Measurements from ENCODE around the gene SARS1.
A peak's percentile ranks its signal among the peaks of the same experiment; 100 is the strongest.

The SARS1 gene

DNA sequence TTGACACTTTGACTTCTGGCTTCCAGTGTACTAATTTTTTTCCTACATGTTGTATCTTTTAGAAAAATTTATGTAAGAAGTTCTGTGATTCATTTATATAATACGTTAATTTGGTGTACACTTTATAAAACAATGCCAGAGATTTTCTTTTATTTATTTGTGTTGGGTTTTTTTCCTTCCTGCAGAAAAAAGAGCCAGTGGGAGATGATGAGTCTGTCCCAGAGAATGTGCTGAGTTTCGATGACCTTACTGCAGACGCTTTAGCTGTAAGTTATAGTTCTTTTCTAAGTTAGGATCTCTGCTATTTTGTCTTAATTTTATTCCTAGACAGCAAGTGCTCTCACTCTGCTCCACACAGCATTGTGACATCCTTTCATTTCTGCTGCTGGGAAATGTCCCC lies 14.4 kb downstream of the SARS1 start:
- DNase-seq (ENCODE audit: low read depth in 2 of 2): no peak

DNA sequence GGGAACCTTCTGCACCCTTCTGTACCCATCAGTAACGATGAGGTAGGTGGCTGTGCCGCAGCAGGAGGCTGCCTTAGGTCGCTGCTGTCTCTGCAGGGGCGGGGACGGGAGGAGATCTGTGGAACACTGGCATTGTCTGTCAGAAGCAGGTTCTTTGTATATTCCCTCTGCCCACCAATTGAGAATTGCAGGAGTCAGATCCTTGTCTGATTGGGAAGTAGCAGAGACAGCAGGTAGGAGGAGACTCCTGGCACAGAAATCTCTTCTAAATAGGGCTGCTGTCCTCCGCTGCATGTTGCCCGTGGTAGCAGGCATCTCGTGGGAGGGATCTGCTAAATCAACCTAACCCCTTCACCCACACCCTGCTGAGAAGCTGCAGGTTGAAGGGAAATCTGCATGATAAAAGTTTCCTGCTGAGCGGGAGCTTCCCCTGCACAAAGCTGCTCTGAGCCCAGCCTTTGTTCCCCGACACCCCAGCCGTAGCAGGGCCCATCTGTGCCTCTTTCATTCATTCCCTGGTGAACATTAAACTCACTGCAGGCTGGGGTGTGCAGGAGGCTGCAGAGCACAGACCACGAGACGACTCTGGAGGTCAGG lies 15.9 kb downstream of the SARS1 start:
- no peak for DNase-seq (ENCODE audit: low read depth in 2 of 2)

DNA sequence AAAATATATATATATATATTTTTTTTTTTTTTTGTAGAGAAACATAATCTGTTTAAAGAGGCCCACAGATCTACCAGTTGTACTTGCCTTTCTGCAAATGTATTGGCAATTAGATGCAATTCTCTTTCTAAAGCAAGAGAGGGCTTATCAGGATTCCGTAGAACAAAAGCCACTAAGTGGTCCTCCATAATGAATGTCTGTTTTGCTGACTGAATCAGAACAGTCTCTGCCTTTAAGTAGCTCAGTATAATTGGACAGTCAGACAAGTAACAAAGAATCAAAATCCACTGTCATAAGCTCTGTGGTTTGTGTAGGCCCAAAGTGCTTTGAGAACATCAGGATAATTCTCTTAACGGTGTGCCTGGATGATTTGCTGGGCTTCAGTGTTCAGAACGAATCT lies 17.3 kb downstream of the SARS1 start:
- DNase-seq (ENCODE audit: low read depth in 2 of 2): no peak

DNA sequence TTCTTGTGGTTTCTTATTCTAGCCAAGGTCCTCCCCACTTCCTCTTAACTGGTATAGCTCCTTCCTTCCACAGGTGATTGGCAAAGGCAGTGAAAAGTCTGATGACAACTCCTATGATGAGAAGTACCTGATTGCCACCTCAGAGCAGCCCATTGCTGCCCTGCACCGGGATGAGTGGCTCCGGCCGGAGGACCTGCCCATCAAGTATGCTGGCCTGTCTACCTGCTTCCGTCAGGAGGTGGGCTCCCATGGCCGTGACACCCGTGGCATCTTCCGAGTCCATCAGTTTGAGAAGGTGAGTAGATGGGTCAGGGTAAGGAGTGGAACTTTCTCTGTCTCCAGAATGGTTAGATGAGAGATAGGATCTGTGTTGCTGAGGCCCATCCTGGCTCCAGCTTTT lies 21.4 kb downstream of the SARS1 start:
- DNase-seq (ENCODE audit: low read depth in 2 of 2): no peak

DNA sequence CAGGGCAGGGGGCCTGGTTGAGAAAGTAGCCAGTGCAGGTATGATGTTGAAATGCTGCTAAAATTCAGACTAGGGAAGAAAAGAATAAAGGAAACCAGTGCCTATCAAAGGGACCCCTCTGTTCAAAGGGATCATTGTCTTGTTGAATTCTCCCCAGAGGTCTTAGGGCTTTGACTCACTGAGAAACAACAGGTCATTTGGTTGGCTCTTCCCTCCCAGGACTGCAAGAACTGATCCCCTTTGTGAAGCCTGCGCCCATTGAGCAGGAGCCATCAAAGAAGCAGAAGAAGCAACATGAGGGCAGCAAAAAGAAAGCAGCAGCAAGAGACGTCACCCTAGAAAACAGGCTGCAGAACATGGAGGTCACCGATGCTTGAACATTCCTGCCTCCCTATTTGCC lies 23.8 kb downstream of the SARS1 start:
- no peak for DNase-seq (ENCODE audit: low read depth in 2 of 2)

DNA sequence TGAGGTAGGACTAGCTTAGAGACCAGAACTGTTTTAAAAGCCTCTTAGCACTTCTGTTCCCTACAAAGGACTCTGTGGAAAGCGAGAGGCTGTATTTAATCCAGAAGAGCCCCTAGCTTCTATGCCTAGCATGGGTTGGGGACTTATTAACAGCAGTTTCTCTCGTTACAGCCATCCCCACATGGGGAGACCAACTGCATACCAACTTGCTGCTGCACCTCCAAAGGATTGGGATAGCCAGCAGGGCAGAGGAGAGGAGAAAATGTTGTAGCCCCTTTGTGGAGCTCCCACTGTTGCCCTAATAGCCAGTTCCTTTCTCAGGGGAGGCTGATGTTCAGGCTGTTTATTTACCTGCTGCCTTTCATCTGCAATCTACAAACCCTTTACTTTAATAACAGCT lies 24.7 kb downstream of the SARS1 start:
- no peak for DNase-seq (ENCODE audit: low read depth in 2 of 2)

DNA sequence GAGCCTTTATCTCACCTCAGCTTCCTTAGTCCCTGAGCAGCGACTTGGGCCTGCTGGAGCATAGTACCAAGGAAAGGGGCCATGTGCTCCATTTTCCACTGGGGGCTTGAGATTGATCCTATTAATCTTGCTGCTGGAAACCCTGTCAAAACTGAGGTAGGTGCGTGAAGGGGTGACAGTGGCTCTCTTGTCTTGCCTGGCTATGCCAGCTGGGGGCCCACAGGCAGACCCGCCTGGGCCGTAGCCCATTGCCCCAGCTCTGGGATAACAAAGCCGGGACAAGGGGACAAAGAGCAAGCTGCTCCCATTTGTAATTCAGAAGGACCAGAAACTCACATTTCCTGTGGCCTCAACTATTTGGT lies 25.3 kb downstream of the SARS1 start:
- no peak for DNase-seq (ENCODE audit: low read depth in 2 of 2)

DNA sequence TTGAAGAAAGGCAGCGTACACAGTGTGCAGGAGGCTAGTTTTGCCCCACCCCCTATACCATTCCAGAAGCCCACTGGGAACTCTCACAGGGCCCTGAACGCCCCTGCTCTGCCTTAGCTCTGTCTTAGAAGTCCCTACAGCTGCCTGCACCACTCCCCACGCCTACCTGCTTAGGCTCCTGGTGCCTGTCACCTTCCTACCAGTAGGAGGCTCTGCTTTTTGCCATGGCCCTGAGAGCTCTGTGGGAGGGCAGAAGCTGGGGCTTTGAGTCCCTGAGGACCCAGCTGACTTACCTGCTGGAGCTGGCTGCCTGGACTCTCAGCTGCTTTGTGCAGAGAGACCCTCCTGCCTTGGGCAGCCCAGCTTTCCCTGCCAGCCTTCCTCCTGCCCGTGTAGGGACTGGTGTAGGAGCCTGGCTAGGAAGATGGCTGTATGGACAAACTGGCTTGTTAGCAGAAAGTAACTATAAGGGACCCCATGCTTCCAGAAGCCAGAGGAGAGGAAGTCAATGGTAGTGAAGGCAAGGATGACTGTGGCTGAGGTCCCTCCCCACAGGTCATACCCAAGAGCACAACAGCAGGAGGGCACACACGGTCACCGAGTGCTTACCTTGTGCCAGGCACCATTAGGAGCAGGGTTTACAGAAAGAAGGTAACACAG lies 25.8 kb downstream of the SARS1 start:
- DNase-seq (ENCODE audit: low read depth in 2 of 2): no peak

DNA sequence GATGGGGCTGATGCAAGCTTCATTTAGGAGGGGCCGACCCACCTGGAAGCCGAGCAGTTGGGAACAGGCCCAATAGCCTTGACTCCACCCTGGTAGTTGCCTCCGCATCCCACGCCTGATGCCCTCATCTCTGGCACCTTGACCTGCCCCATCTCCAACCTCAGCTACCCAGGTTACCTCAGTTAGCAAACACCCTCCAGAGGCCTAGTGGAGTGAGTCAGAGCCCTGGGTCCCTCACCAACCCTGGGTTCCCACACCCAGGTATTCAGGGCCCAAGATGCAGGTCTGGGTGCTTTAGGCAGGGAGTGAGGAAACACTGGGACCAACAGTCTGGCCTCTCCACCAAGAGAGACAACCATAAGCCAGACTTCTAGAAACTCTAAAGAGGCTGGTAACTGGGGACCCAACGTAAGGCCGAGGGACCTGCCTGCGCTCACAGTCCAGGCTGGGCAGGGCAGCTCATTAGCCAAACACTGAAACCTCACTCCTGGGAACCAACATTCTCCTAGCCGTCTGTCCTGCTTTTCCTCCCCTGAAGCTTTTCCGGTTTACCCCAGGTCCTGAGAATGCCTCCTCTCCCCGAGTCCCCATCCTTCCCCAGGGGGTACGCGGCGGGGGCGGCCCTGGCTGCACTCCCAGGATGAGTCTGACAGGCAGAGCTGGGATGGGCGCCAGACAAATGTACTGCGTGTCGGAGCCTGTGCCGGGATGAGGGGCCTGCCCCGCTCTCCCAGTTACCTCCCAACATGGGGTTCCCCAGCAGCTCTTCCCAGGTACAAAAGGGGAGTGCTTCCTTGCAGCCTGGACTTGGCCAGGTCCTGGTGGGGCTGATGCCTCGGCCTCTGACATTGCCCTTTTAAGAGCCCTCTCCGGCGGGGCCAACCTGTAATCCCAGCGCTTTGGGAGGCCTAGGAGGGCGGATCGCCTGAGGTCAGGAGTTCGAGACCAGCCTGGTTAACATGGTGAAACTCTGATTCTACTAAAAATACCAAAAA lies 26.7 kb downstream of the SARS1 start:
- no peak for DNase-seq (ENCODE audit: low read depth in 2 of 2)

DNA sequence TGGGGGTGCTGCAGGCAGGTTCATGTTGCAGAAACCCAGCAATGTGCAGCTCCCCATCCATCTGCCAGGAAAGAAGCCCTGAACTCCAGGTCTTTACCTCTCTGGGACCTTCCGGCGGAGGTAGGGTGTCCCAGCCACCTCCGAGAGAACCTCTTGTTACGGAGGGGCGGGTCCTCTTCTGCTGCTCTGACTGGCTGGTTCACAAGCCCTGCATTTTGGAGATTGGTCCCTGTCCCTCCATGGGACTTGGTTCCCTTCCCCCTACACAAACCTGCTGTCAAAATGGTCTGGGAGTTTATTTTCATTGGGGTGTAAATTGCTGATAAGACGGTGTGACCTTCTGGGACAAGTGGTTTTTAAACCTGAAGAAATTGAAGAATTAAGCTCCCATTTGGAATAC lies 27.6 kb downstream of the SARS1 start:
- DNase-seq (ENCODE audit: low read depth in 2 of 2): no peak

DNA sequence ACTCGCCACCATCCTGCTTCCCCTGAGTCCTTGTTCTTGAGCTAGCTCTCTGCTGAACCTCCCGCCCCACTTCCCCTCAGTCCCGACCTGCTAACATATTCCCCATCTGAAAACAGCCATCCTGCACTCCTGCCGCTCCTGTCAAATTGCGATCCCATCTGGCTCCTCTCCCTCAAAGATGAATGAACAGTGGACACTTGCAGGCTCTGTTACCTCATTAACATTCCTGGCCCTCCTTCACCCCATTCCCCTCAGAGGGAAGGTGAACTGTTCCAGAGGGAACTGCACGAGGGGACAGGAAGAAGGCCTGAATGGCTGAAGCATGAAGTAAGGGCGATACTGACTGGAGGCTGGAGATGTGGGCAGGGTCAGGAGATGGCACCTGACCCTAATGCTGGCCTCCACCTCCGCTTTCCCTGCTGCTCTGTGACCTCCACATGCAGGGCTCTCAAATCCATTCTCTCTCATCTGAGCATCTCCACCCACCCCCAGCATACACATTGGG lies 28.2 kb downstream of the SARS1 start:
- no peak for DNase-seq (ENCODE audit: low read depth in 2 of 2)

DNA sequence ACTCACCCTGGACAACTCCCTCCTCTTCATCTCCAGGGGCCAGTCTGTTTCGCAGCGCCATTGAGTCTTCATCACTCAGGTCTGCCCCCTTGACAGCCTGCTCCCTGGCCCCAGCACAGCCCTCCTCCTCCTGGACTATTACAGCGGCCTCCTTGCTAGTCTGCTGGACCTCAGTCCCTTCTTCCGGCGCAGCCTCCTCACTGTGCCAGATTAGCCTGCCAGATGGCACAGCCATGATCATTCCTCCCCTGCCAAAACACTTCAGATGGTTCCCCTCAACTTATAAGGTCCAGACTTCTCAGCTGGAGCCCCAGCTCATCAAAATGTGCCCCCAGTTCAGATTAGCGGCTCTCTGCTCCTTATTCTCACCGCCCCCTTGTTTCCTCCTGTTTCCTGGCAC lies 28.7 kb downstream of the SARS1 start:
- DNase-seq (ENCODE audit: low read depth in 2 of 2): no peak

DNA sequence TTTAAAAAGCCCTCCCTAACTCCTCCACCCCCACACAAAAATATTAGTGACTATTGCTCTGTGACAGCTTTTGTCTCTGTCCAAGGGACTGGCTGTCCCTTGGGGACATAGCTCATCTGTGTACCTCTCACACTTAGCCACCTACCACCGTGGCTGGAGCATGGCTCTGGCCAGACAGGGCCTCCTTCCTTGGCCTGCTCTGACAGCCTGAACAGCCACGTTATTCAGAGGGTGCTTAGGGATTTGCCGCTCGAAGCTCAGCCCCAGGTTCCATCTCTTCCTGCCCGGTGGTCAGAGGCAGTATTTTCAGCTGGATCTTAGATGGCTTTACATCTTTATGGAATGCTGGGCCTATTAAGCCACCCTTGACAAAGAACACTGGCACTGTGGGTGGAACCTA lies 29.5 kb downstream of the SARS1 start:
- no peak for DNase-seq (ENCODE audit: low read depth in 2 of 2)

DNA sequence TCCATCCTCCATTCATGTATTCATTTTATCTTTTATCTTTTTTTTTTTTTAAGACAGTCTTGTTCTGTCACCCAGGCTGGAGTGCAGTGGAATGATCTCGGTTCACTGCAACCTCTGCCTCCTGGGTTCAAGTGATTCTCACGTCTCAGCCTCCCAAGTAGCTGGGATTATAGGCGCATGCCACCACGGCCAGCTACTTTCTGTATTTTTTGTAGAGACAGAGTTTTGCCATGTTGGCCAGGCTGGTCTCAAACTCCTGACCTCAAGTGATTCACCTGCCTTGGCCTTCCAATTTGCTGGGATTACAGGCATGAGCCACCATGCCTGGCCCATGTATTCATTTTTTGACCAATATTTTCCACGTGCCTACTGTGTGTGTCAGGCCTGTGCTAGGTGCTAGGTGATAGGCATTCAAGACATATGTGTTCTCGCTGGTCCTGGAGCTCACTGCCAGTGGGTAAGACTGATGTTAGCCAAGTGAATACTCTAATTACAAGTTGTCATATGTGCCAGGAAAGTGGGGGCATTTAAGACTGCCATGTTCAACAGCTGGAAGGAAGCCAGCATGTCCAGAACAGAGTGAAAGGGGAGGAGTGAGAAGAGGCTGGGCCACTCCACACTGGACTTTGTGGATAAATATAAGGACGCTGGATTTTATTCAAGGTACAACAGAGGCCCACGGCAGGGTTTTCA lies 30.3 kb downstream of the SARS1 start:
- no peak for DNase-seq (ENCODE audit: low read depth in 2 of 2)

DNA sequence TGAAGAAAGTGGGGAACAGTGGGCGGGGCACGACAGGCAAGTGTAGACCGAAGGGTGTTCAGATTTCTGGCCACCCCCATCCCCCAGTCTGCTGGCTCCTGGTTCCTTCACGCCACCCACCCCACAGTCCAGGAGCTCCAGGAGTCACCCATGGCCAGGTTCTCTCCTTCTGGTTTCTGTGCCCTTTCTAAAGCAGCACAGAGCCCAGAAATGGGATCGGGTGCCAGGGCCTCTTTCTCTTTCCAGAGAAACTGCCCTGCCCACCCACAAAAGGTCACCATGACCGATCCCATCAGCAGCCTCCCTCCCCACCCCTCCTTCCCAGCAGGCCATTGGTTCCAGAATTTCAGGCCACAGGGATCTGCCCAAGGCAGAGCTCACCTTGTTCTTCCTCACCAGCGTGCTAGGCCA lies 32.4 kb downstream of the SARS1 start:
- no peak for DNase-seq (ENCODE audit: low read depth in 2 of 2)

DNA sequence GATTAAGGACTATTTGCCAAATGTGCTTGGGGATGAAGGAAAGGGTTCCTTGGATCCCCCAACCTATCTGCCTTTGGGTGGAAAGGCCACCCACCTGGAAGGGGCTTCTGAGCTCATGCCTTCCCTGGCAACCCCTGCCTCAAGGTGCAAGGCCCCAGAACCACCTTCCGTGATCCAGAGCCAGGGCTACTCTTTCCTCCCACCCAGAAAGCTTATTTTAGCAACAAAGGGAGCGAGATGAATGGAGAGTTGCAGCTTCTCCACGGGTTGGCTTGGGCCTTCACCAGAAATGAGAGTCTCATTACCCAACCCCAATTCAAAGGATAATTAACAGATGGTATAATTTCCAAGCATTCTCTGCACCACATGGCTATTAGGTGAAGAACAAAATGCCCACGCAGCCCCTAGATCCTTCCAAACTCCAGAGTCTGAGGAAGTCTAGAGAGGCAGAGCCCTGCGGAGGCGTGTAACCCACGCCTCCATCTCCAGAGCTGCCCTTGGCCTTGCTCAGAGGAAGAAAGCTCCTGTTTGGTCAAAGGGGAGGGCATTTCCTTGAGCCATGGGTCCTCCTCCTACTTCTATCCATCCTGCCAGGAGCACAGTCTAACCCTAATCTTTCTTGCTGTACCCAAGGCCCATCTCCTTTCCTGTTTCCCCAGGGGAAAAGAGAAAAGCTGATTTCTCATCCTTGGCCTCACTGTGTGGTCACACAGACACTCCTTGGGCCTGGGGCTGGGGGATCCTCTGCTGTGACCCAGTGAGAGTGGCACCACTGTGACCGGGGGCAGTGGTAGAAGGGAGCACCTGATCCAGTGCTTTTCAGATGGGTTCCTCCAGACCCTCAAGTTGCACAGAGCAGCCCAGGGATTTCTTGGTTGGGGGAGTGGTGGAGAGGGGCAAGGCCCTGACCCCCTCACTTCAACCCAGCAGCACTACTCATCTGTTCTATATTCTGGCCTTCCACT lies 34.0 kb downstream of the SARS1 start:
- no peak for DNase-seq (ENCODE audit: low read depth in 2 of 2)

DNA sequence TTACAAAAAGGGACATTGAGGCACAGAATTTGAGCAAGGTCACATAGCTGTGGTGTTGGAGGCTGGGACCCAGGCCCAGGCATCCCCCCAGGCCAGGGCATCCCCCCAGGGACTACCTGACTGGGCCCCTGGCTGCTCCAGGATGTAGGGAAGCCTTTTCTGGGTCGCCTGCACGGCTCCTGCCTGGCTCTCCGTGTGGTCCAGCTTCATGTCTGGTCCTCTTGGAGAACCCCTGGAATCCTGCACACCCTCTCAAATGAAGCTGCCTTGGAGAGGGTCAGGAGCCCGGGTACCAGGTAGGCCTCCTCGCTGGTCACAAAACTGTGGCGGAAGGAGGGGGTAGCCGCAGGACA lies 34.7 kb downstream of the SARS1 start:
- no peak for DNase-seq (ENCODE audit: low read depth in 2 of 2)

DNA sequence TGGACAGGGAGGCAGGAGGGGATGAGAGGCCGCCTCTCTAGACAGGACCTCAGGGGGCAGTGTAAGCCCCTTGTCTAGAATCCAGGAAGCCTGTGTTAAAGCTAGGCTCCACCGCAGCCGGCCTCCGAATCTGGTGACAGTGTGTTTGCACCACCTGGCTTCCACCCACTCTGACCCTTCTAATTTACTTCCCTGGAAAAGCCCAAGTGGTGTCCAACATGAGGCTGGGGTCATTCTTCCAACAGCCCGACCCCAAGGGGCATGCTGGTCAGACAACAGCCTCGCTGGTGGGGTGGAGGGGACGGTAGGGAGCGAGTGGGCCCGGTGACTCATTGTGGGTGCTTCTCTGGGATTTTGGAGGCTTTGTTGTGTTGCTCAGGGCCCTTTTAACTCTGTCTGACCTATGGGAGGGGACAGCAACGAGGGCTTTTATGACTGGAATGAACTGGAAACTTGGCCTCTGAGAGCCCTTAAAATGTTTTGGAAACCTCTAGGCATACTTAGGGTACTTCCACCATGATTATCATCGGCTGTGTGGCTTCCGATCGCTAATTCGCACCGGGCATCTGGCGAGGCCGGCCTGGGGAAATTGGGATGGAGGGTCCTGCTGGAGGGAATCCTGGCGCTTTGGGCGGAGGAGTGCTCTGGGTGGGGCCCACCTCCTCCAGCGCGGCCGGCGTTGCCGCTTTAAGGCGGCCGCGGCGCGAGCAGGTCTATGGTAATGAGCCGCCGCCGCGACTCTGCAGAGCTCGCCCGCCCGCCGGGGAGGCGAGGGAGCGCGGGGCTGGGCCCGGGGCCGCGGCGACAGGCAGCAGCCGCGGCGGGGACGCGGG lies 35.3 kb downstream of the SARS1 start, which contains the start of gene CELSR2:
CELSR2 (plus strand) TSS at position 743 of the 833 bp plus-strand sequence. CDS start 541 bp downstream, outside the sequence.
- DNase-seq (ENCODE audit: low read depth in 2 of 2): peak in 1 of 2 donors; percentile 21

DNA sequence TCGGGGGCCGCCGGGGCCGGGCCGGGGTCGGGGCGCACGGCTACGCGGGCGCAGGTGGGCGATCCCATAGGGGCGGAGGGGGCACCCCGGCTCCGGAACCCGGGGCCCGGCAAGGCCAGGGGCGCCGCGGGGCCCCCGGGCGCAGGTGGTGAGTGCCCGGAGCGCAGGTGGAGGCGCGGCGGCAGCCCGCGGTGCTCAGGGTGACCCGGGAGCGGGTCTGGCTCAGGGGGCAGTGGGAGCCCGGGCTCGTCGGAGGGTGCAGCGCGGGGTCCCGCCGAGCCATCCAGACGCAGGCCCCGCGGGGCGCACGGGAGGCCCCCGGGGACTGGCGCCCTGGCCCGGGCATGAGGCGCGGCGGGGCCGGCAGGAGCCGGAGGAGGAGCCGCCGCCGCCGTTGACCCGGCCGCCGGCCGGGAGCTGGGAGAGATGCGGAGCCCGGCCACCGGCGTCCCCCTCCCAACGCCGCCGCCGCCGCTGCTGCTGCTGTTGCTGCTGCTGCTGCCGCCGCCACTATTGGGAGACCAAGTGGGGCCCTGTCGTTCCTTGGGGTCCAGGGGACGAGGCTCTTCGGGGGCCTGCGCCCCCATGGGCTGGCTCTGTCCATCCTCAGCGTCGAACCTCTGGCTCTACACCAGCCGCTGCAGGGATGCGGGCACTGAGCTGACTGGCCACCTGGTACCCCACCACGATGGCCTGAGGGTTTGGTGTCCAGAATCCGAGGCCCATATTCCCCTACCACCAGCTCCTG lies 36.1 kb downstream of the SARS1 start:
- no peak for DNase-seq (ENCODE audit: low read depth in 2 of 2)

Measured in stimulated activated CD8-positive, alpha-beta memory T cell treated with anti-CD3 and anti-CD28 coated beads, Interleukin-15, amount 100 ng/mL, for 4 hours (primary cell).